ENCODE data around the gene HCN3. TPM values are rescaled to one million over a fixed set of nuclear protein-coding genes. Genes with fewer than 3 reads are reported as not detected.

The HCN3 gene
- total and polyA plus RNA-seq, 2 of the 13 experiments (the other 11 are each of a cell fraction or from before 2014, with no cell fraction given) = 2.4 to 10.2 TPM

GRCh38 chr1:155277070-155277901 lies at the start of gene HCN3 (continued):
- TF ChIP-seq ARID4A (CRISPR knock-in tag; IDR thresholded peaks at IDR 0.05; ENCODE audit: borderline replicate concordance) = peak; percentile 78
- 0 out of 2 replicates have a peak, but pooled peaks have one; percentile 13 for TF ChIP-seq ZNF674 (CRISPR knock-in tag; IDR thresholded peaks at IDR 0.05; ENCODE audit: low read depth)
- no peak for TF ChIP-seq ZNF430 (CRISPR knock-in tag; IDR thresholded peaks at IDR 0.05)
- TF ChIP-seq BRF2 (CRISPR knock-in tag; IDR thresholded peaks at IDR 0.05) = peak; percentile 62; the same call in 1 of the 2 replicates
- peak; percentile 91 for TF ChIP-seq RAD21 (CRISPR knock-in tag; IDR thresholded peaks at IDR 0.05)
- peak; percentile 26; the same call in 1 of the 2 replicates for TF ChIP-seq ZNF768 (CRISPR knock-in tag; IDR thresholded peaks at IDR 0.05)
- TF ChIP-seq NRL (CRISPR knock-in tag; IDR thresholded peaks at IDR 0.05; ENCODE audit: borderline replicate concordance) = no peak; the same call in 1 of the 2 replicates
- no peak for TF ChIP-seq ZNF496 (CRISPR knock-in tag; IDR thresholded peaks at IDR 0.05; ENCODE audit: insufficient replicate concordance)
- no peak for TF ChIP-seq THYN1 (CRISPR knock-in tag; IDR thresholded peaks at IDR 0.05; ENCODE audit: borderline replicate concordance, low read depth)
- no peak for TF ChIP-seq NONO (IDR thresholded peaks at IDR 0.05)
- TF ChIP-seq NONO (CRISPR knock-in tag; conservative IDR thresholded peaks at IDR 0.05) = peak; percentile 71; the same call in 1 of the 2 replicates
- no peak for TF ChIP-seq SIX1 (CRISPR knock-in tag; IDR thresholded peaks at IDR 0.05; ENCODE audit: borderline replicate concordance)
- TF ChIP-seq, protein P1, sequence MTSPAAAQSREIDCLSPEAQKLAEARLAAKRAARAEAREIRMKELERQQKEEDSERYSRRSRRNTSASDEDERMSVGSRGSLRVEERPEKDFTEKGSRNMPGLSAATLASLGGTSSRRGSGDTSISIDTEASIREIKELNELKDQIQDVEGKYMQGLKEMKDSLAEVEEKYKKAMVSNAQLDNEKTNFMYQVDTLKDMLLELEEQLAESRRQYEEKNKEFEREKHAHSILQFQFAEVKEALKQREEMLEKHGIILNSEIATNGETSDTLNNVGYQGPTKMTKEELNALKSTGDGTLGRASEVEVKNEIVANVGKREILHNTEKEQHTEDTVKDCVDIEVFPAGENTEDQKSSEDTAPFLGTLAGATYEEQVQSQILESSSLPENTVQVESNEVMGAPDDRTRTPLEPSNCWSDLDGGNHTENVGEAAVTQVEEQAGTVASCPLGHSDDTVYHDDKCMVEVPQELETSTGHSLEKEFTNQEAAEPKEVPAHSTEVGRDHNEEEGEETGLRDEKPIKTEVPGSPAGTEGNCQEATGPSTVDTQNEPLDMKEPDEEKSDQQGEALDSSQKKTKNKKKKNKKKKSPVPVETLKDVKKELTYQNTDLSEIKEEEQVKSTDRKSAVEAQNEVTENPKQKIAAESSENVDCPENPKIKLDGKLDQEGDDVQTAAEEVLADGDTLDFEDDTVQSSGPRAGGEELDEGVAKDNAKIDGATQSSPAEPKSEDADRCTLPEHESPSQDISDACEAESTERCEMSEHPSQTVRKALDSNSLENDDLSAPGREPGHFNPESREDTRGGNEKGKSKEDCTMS (CRISPR knock-in tag; conservative IDR thresholded peaks at IDR 0.05) = no peak
- TF ChIP-seq PPARG (CRISPR knock-in tag; conservative IDR thresholded peaks at IDR 0.05) = peak; percentile 80
- no peak for TF ChIP-seq JARID2 (CRISPR knock-in tag; IDR thresholded peaks at IDR 0.05; ENCODE audit: insufficient replicate concordance)
- TF ChIP-seq, protein P2, sequence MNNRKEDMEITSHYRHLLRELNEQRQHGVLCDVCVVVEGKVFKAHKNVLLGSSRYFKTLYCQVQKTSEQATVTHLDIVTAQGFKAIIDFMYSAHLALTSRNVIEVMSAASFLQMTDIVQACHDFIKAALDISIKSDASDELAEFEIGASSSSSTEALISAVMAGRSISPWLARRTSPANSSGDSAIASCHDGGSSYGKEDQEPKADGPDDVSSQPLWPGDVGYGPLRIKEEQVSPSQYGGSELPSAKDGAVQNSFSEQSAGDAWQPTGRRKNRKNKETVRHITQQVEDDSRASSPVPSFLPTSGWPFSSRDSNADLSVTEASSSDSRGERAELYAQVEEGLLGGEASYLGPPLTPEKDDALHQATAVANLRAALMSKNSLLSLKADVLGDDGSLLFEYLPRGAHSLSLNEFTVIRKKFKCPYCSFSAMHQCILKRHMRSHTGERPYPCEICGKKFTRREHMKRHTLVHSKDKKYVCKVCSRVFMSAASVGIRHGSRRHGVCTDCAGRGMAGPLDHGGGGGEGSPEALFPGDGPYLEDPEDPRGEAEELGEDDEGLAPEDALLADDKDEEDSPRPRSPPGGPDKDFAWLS (CRISPR knock-in tag; IDR thresholded peaks at IDR 0.05; ENCODE audit: borderline replicate concordance) = no peak
- TF ChIP-seq, protein P3, sequence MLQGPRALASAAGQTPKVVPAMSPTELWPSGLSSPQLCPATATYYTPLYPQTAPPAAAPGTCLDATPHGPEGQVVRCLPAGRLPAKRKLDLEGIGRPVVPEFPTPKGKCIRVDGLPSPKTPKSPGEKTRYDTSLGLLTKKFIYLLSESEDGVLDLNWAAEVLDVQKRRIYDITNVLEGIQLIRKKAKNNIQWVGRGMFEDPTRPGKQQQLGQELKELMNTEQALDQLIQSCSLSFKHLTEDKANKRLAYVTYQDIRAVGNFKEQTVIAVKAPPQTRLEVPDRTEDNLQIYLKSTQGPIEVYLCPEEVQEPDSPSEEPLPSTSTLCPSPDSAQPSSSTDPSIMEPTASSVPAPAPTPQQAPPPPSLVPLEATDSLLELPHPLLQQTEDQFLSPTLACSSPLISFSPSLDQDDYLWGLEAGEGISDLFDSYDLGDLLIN (CRISPR knock-in tag; IDR thresholded peaks at IDR 0.05; ENCODE audit: borderline replicate concordance) = peak; percentile 51; the same call in 1 of the 2 replicates
